ENCODE measurements around the gene CACNG4. TPM values are rescaled to one million over a fixed set of nuclear protein-coding genes. Genes with fewer than 3 reads are reported as not detected.

CACNG4 gene
- total RNA-seq (not detected), total RNA-seq (0 to 0.08 (median 0) reads per million in 172 experiments)
- polyA plus RNA-seq (2013, experiment 1 of 2) = 0.03 TPM
- polyA plus RNA-seq (2013, experiment 2 of 2) = 0.31 TPM

DNA sequence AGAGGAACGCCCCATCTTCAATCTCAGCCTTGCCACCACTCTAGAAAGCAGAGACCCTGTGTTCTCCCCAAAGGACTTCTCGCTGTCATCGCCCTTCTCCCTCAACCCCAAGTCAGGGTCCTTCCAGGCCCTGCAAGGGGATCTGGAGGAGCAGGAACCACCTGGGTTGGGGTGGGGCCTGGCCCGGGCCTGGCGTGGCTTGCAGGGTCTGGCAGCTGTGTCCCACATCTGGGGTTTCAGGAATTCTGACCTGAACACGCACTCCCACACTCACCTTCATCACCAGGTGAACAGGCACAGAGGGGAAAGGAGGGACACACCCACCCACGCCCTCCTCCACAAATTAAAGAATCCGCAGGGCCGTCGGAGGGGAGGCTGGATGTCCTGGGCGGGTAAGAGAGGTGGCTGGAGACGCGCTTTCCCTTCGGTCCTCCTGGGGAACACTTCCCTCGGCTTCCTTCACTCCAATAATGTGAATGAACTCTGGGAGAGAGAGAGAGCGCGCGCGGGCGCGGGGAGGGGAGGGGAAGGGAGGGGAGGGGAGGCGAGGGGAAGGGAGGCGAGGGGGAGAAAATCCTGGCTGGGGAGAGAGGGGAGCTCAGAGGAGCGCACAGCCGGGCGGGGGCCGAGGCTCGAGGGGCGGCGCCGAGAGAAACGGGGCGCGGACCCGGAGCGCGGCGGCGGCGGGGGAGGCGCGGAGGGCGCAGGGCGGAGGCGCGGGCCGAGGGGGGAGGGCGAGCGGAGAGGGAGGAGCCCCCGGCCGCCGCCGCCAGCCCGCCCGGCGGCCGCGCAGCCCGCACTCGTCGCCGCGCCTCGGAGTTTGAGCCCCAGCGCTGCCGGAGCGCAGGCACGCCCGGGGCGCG is at the start of gene CACNG4:
TSS of gene CACNG4 (plus strand) at position 799 of the 863 bp plus-strand sequence. CDS start 205 bp downstream, outside the sequence.
- intact Hi-C loops (cut with DNase I, micrococcal nuclease) = no loop called here
- DNase-seq (no peak), ATAC-seq (ENCODE audit: poor library complexity) (no peak)
- peaks cover 8% of the 10 kb centered on the region for H3K4me1 ChIP-seq (ENCODE audit: insufficient read depth, low read length)
- Mint-ChIP-seq H3K27me3 (peaks cover 64% of the 10 kb centered on the region), H3K4me1 (ENCODE audit: low read depth) (peaks cover 16% of the 10 kb centered on the region), H3K27ac (no peak within 1 kb of the TSS), H3K4me3 (peak within 1 kb of the TSS; percentile 77), H3K9me3 (no peaks in the 10 kb centered on the region), H3K36me3 (ENCODE audit: low read depth) (no peaks in the 10 kb centered on the region)
- peak within 1 kb of the TSS; percentile 48 for H3K4me3 ChIP-seq (ENCODE audit: low read length)
- TF ChIP-seq, protein P1, sequence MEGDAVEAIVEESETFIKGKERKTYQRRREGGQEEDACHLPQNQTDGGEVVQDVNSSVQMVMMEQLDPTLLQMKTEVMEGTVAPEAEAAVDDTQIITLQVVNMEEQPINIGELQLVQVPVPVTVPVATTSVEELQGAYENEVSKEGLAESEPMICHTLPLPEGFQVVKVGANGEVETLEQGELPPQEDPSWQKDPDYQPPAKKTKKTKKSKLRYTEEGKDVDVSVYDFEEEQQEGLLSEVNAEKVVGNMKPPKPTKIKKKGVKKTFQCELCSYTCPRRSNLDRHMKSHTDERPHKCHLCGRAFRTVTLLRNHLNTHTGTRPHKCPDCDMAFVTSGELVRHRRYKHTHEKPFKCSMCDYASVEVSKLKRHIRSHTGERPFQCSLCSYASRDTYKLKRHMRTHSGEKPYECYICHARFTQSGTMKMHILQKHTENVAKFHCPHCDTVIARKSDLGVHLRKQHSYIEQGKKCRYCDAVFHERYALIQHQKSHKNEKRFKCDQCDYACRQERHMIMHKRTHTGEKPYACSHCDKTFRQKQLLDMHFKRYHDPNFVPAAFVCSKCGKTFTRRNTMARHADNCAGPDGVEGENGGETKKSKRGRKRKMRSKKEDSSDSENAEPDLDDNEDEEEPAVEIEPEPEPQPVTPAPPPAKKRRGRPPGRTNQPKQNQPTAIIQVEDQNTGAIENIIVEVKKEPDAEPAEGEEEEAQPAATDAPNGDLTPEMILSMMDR (IDR thresholded peaks at IDR 0.05) = no peak
- ChIA-PET POLR2A (no interaction called here), CTCF (no interaction called here)
- H3K27ac ChIP-seq (ENCODE audit: low read depth in 1 of 2, low read length in 2 of 2) = no peak within 1 kb of the TSS
- peaks cover 0 to 9% of the 10 kb centered on the region in 2 experiments for H3K9me3 ChIP-seq (ENCODE audit: control insufficient read depth in 1 of 2, insufficient read depth in 1 of 2, low read length in 2 of 2)
- H3K27me3 ChIP-seq (ENCODE audit: control insufficient read depth in 1 of 2, insufficient read depth in 2 of 2, low read length in 2 of 2) = peaks cover 42 to 55% of the 10 kb centered on the region in 2 experiments
- no peaks in the 10 kb centered on the region for H3K36me3 ChIP-seq (ENCODE audit: insufficient read depth, low read length)

DNA sequence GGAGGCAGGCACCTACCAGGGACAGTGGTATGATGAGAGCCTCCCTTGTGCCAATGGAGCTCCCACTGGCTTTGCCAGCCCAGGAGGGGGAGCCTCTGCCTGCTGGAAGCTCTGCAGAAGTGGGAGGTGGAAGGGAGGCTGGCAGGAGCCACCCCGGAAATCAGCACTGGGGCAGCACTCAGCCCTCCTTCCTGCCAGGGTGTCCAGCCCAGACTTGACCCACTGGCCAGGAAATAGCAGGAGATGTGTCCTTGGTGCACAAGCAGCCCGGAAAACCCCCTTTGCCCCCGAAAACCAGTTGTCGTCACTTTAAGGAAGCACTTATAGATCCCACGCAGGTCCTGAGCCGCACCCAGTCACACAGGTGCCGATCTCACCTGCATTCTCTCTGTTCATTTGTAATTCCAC is 49.3 kb upstream of the CACNG4 start:
- intact Hi-C loops (cut with DNase I, micrococcal nuclease) = no loop called here
- no peaks in the 10 kb centered on the region for H3K9me3 ChIP-seq (ENCODE audit: control insufficient read depth in 1 of 2, insufficient read depth in 1 of 2, low read length in 2 of 2)
- H3K9me3 Mint-ChIP-seq = peaks cover 4% of the 10 kb centered on the region
- DNase-seq (no peak), ATAC-seq (ENCODE audit: poor library complexity) (no peak)
- H3K27me3 Mint-ChIP-seq = peaks cover 39% of the 10 kb centered on the region
- H3K4me1 ChIP-seq (ENCODE audit: insufficient read depth, low read length) = no peaks in the 10 kb centered on the region
- H3K4me1 Mint-ChIP-seq (ENCODE audit: low read depth) = no peaks in the 10 kb centered on the region
- no peak overlapping the region for H3K4me3 ChIP-seq (ENCODE audit: low read length)
- H3K27me3 ChIP-seq (ENCODE audit: control insufficient read depth in 1 of 2, insufficient read depth in 2 of 2, low read length in 2 of 2) = peaks cover 0 to 7% of the 10 kb centered on the region in 2 experiments
- CTCF ChIA-PET = no interaction called here
- POLR2A ChIA-PET = no interaction called here
- H3K27ac Mint-ChIP-seq = no peak overlapping the region
- TF ChIP-seq, protein P1 (IDR thresholded peaks at IDR 0.05) = no peak
- H3K4me3 Mint-ChIP-seq = no peak overlapping the region
- no peak overlapping the region for H3K27ac ChIP-seq (ENCODE audit: low read depth in 1 of 2, low read length in 2 of 2)
- H3K36me3 Mint-ChIP-seq (ENCODE audit: low read depth) = no peaks in the 10 kb centered on the region
- H3K36me3 ChIP-seq (ENCODE audit: insufficient read depth, low read length) = no peaks in the 10 kb centered on the region

- no peaks in the 10 kb centered on the region for H3K9me3 ChIP-seq (ENCODE audit: control insufficient read depth in 1 of 2, insufficient read depth in 1 of 2, low read length in 2 of 2)
- H3K27me3 ChIP-seq (ENCODE audit: control insufficient read depth in 1 of 2, insufficient read depth in 2 of 2, low read length in 2 of 2) = peaks cover 0 to 7% of the 10 kb centered on the region in 2 experiments
- H3K36me3 Mint-ChIP-seq (ENCODE audit: low read depth) = no peaks in the 10 kb centered on the region
- no peak overlapping the region for H3K4me3 ChIP-seq (ENCODE audit: low read length)
- H3K36me3 ChIP-seq (ENCODE audit: insufficient read depth, low read length) = no peaks in the 10 kb centered on the region
- no peak overlapping the region for H3K27ac ChIP-seq (ENCODE audit: low read depth in 1 of 2, low read length in 2 of 2)
- H3K4me1 ChIP-seq (ENCODE audit: insufficient read depth, low read length) = no peaks in the 10 kb centered on the region
- POLR2A ChIA-PET = no interaction called here
- no peak overlapping the region for H3K4me3 Mint-ChIP-seq
- ATAC-seq (ENCODE audit: poor library complexity) = no peak
- no peaks in the 10 kb centered on the region for H3K4me1 Mint-ChIP-seq (ENCODE audit: low read depth)
- TF ChIP-seq, protein P1 (IDR thresholded peaks at IDR 0.05) = no peak
- H3K27me3 Mint-ChIP-seq = peaks cover 39% of the 10 kb centered on the region
- intact Hi-C loops (cut with DNase I, micrococcal nuclease) = no loop called here
- CTCF ChIA-PET = no interaction called here
- H3K9me3 Mint-ChIP-seq = peaks cover 4% of the 10 kb centered on the region
- no peak for DNase-seq
- H3K27ac Mint-ChIP-seq = no peak overlapping the region
These were observed 48.7 kb upstream of the CACNG4 start for GRCh38 chr17:66915792-66916191.
